HL-60 (cell line): Measurements from ENCODE around the gene QRSL1.

Source experiments
- GABPA ChIP-seq: IDR thresholded peaks from 2 replicates; pipeline ENCODE4 v1.6.1; 2012; ENCODE audit warnings: low read depth
- POLR2AphosphoS5 ChIP-seq: IDR thresholded peaks from 2 replicates; pipeline ENCODE4 v1.6.1; 2012; ENCODE audit warnings: low read depth
- SPI1 ChIP-seq: IDR thresholded peaks from 2 replicates; pipeline ENCODE4 v1.6.1; 2012; ENCODE audit warnings: low read depth, mild to moderate bottlenecking, borderline replicate concordance
- TF ChIP-seq, protein P1 (sequence below): IDR thresholded peaks from one replicate; pipeline ENCODE4 v1.5.1; 2011; ENCODE audit warnings: low read length, control low read depth, inconsistent platforms; ENCODE audit not compliant: insufficient read depth
- TF ChIP-seq, protein P2 (sequence below): IDR thresholded peaks from 2 replicates; pipeline ENCODE4 v1.6.1; 2012; ENCODE audit warnings: low read depth; ENCODE audit not compliant: insufficient replicate concordance

DNA sequence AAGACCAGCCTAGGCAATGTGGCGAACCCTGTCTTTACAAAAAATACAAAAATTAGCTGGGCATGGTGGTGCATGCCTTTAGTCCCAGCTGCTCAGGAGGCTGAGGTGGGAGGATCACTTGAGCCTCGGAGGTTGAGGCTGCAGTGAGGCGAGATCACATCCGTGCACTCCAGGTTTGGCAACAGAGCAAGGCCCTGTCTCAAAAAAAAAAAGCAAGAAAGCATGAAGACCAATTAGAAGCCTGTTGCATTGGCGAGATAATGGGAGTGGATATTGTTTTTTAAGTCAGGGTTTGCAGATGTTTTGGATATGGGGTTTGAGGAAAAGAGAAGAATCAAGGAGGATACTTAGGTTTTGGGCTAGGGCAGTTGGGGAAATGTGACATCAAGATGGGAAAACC lies 5.2 kb downstream of the QRSL1 start:
- TF ChIP-seq, protein P1, sequence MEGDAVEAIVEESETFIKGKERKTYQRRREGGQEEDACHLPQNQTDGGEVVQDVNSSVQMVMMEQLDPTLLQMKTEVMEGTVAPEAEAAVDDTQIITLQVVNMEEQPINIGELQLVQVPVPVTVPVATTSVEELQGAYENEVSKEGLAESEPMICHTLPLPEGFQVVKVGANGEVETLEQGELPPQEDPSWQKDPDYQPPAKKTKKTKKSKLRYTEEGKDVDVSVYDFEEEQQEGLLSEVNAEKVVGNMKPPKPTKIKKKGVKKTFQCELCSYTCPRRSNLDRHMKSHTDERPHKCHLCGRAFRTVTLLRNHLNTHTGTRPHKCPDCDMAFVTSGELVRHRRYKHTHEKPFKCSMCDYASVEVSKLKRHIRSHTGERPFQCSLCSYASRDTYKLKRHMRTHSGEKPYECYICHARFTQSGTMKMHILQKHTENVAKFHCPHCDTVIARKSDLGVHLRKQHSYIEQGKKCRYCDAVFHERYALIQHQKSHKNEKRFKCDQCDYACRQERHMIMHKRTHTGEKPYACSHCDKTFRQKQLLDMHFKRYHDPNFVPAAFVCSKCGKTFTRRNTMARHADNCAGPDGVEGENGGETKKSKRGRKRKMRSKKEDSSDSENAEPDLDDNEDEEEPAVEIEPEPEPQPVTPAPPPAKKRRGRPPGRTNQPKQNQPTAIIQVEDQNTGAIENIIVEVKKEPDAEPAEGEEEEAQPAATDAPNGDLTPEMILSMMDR: no peak
- TF ChIP-seq POLR2AphosphoS5 (no peak), GABPA (no peak), SPI1 (no peak)
- TF ChIP-seq, protein P2, sequence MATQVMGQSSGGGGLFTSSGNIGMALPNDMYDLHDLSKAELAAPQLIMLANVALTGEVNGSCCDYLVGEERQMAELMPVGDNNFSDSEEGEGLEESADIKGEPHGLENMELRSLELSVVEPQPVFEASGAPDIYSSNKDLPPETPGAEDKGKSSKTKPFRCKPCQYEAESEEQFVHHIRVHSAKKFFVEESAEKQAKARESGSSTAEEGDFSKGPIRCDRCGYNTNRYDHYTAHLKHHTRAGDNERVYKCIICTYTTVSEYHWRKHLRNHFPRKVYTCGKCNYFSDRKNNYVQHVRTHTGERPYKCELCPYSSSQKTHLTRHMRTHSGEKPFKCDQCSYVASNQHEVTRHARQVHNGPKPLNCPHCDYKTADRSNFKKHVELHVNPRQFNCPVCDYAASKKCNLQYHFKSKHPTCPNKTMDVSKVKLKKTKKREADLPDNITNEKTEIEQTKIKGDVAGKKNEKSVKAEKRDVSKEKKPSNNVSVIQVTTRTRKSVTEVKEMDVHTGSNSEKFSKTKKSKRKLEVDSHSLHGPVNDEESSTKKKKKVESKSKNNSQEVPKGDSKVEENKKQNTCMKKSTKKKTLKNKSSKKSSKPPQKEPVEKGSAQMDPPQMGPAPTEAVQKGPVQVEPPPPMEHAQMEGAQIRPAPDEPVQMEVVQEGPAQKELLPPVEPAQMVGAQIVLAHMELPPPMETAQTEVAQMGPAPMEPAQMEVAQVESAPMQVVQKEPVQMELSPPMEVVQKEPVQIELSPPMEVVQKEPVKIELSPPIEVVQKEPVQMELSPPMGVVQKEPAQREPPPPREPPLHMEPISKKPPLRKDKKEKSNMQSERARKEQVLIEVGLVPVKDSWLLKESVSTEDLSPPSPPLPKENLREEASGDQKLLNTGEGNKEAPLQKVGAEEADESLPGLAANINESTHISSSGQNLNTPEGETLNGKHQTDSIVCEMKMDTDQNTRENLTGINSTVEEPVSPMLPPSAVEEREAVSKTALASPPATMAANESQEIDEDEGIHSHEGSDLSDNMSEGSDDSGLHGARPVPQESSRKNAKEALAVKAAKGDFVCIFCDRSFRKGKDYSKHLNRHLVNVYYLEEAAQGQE: no peak
